A204.1 (cell line): ENCODE data around the gene LKAAEAR1.
"Not testable (repeated sequence)": the region's sequence is repeated elsewhere in the genome, so short reads cannot be mapped to it uniquely, and the experiment has no call there.

ENCODE experiments used
- FAIRE-seq: peaks from 2 replicates; lab custom pipeline; 2012; peaks lifted over from hg19 to GRCh38; lab: Jason Lieb, UNC

Gene LKAAEAR1

GRCh38 chr20:64098471-64099013, 14.3 kb upstream of the LKAAEAR1 start:
- no peak for FAIRE-seq

- FAIRE-seq = no peak
Measured at GRCh38 chr20:64096535-64096934, 12.3 kb upstream of the LKAAEAR1 start.

GRCh38 chr20:64095927-64096326, 11.7 kb upstream of the LKAAEAR1 start:
- no peak for FAIRE-seq

- no peak for FAIRE-seq
Measured at GRCh38 chr20:64095455-64095854, 11.3 kb upstream of the LKAAEAR1 start.

GRCh38 chr20:64093013-64093503, 8.9 kb upstream of the LKAAEAR1 start:
- FAIRE-seq = no peak

GRCh38 chr20:64092258-64093012, 8.2 kb upstream of the LKAAEAR1 start:
- FAIRE-seq = no peak

- no peak for FAIRE-seq
Measured at GRCh38 chr20:64091770-64092169, 7.6 kb upstream of the LKAAEAR1 start.

- no peak for FAIRE-seq
Measured at GRCh38 chr20:64091340-64091739, 7.1 kb upstream of the LKAAEAR1 start.

- no peak for FAIRE-seq
Measured at GRCh38 chr20:64090165-64090564, 6.0 kb upstream of the LKAAEAR1 start.

- FAIRE-seq = not testable (repeated sequence)
Measured at GRCh38 chr20:64088586-64088985, 4.4 kb upstream of the LKAAEAR1 start.

- not testable (repeated sequence) for FAIRE-seq
Measured at GRCh38 chr20:64087226-64087825, 3.1 kb upstream of the LKAAEAR1 start.

GRCh38 chr20:64086801-64087200, 2.6 kb upstream of the LKAAEAR1 start:
- no peak for FAIRE-seq

GRCh38 chr20:64084685-64085152, 521 bp upstream of the LKAAEAR1 start:
- no peak for FAIRE-seq

- FAIRE-seq = no peak
Measured at GRCh38 chr20:64083378-64083803, 807 bp downstream of the LKAAEAR1 start.

- FAIRE-seq = no peak
Measured at GRCh38 chr20:64082820-64083377, 1.3 kb downstream of the LKAAEAR1 start.

GRCh38 chr20:64082126-64082731, 2.0 kb downstream of the LKAAEAR1 start:
- FAIRE-seq = no peak

- no peak for FAIRE-seq
Measured at GRCh38 chr20:64081624-64081964, 2.6 kb downstream of the LKAAEAR1 start.

GRCh38 chr20:64080813-64081623, 3.2 kb downstream of the LKAAEAR1 start:
- FAIRE-seq = no peak

GRCh38 chr20:64080013-64080812, 4.0 kb downstream of the LKAAEAR1 start, which contains the start of gene OPRL1:
Gene OPRL1, plus strand, starts transcription at chr20:64080082. Its CDS starts 12,639 bp downstream, at chr20:64092721.
- FAIRE-seq = no peak

- no peak for FAIRE-seq
Measured at GRCh38 chr20:64079273-64080012, 4.8 kb downstream of the LKAAEAR1 start, which contains the start of gene RGS19. Gene RGS19, minus strand, starts transcription at chr20:64079518. Its CDS starts 2,632 bp downstream, at chr20:64076886.
